Measurements from ENCODE around the gene WDR45B. TPM values are rescaled to one million over a fixed set of nuclear protein-coding genes. Genes with fewer than 3 reads are reported as not detected.
A peak's percentile ranks its signal among the peaks of the same experiment; 100 is the strongest.

WDR45B gene
- total RNA-seq, 1 experiment from 2014 or later, result 110 TPM

GRCh38 chr17:82616021-82616711 lies 32.1 kb downstream of the WDR45B start:
- no peaks in the 10 kb centered on the region for H3K79me2 ChIP-seq (ENCODE audit: insufficient read depth, low read length)
- H3K79me1 ChIP-seq (ENCODE audit: insufficient read depth, low read depth, low read length, poor library complexity, severe bottlenecking), result no peaks in the 10 kb centered on the region
- no peak overlapping the region for H3K23ac ChIP-seq (ENCODE audit: insufficient read length, low read depth, low read length)
- no peak for TF ChIP-seq CTCF (conservative IDR thresholded peaks at IDR 0.05)
- no peak overlapping the region for H4K5ac ChIP-seq (ENCODE audit: insufficient read length, low read depth, low read length)
- no peaks in the 10 kb centered on the region for H3K23me2 ChIP-seq (ENCODE audit: insufficient read length, low read depth, low read length, poor library complexity, severe bottlenecking)
- no peak overlapping the region for H4K8ac ChIP-seq (replicated peaks; ENCODE audit: insufficient read length, low read depth, low read length)
- H3K18ac ChIP-seq (ENCODE audit: insufficient read length, low read depth, low read length), result no peak overlapping the region
- no peak overlapping the region for H2BK12ac ChIP-seq (ENCODE audit: insufficient read length, low read depth, low read length)
- Mint-ChIP-seq H3K4me1 (peaks cover 0 to 4% of the 10 kb centered on the region in 2 experiments; a peak in 1 of 4 replicates), H3K36me3 (ENCODE audit: insufficient read depth in 1 of 3, low read depth in 3 of 3) (peaks cover 40 to 79% (median 76%) of the 10 kb centered on the region in 3 experiments), H3K4me3 (no peak overlapping the region; a peak in 1 of 5 replicates), H3K27me3 (ENCODE audit: low read depth) (no peaks in the 10 kb centered on the region), H3K27ac (peak overlapping the region in 1 of 3 experiments; percentile 84; a peak in 3 of 7 replicates), H3K9me3 (no peaks in the 10 kb centered on the region; a peak in 1 of 5 replicates)
- no peak for DNase-seq
- no peak overlapping the region for H2BK5ac ChIP-seq (ENCODE audit: insufficient read length, low read length)
- H2AFZ ChIP-seq (ENCODE audit: low read length), result no peak overlapping the region
- no peaks in the 10 kb centered on the region for H3K27me3 ChIP-seq (ENCODE audit: insufficient read depth, low read length)
- no CpG with 5 or more reads among the region's 22 CpGs for WGBS (ENCODE audit: extremely low coverage, insufficient read length, low lambda C conversion rate)
- no peak overlapping the region for H2AK5ac ChIP-seq (ENCODE audit: insufficient read length, low read length)
- no peak overlapping the region for H3K27ac ChIP-seq (ENCODE audit: insufficient read length, low read depth, low read length)
- H2BK120ac ChIP-seq (ENCODE audit: low read depth, low read length, poor library complexity, severe bottlenecking), result no peak overlapping the region
- H2BK20ac ChIP-seq (ENCODE audit: low read depth, low read length, poor library complexity, severe bottlenecking), result no peak overlapping the region
- no peak overlapping the region for H3T11ph ChIP-seq (ENCODE audit: low read length)
- no peak overlapping the region for H4K91ac ChIP-seq (ENCODE audit: insufficient read length, low read depth, low read length)
- no peak overlapping the region for H2BK15ac ChIP-seq (ENCODE audit: low read depth, low read length)
- H3K9ac ChIP-seq (ENCODE audit: extremely low read depth, insufficient read length, low read length), result no peak overlapping the region
- H4K20me1 ChIP-seq (ENCODE audit: control insufficient read depth, insufficient read depth, insufficient read length), result no peaks in the 10 kb centered on the region
- no peak overlapping the region for H3K4me2 ChIP-seq (ENCODE audit: insufficient read depth, insufficient read length, low read length)
- H3K4me1 ChIP-seq (ENCODE audit: insufficient read depth, low read length), result no peaks in the 10 kb centered on the region
- no peaks in the 10 kb centered on the region for H3K9me3 ChIP-seq (ENCODE audit: control insufficient read depth, low read depth, low read length)
- no peak overlapping the region for H3K56ac ChIP-seq (ENCODE audit: insufficient read length, low read depth, low read length)
- no peak overlapping the region for H3K4ac ChIP-seq (ENCODE audit: low read depth, low read length)
- H3K14ac ChIP-seq (ENCODE audit: insufficient read depth, low read length), result no peak overlapping the region
